Upper lobe of right lung (tissue), 1 donor: Measurements from ENCODE around the gene DEPDC7. TPM values are rescaled to one million over a fixed set of nuclear protein-coding genes. Genes with fewer than 3 reads are reported as not detected.

ENCODE experiments used
- ATAC-seq: fragments of 200-7000 bp; cut with Tn5 transposase; one replicate; pipeline ENCODE4 v1.9.1; 2020; ENCODE audit warnings: mild to moderate bottlenecking, moderate library complexity
- DNase-seq: peaks from one replicate; pipeline ENCODE4 v3.0.0-alpha.2; 2020
- H3K27ac ChIP-seq: fragments of 200-600 bp; one replicate; pipeline ENCODE4 v1.8.0; 2022
- H3K27me3 ChIP-seq: fragments of 200-600 bp; one replicate; pipeline ENCODE4 v1.8.0; 2022; ENCODE audit warnings: mild to moderate bottlenecking
- H3K36me3 ChIP-seq: fragments of 200-600 bp; one replicate; pipeline ENCODE4 v1.8.0; 2022
- H3K4me1 ChIP-seq: fragments of 200-600 bp; one replicate; pipeline ENCODE4 v1.8.0; 2022
- H3K4me3 ChIP-seq: fragments of 200-600 bp; one replicate; pipeline ENCODE4 v1.8.0; 2022; ENCODE audit warnings: mild to moderate bottlenecking
- H3K9me3 ChIP-seq: fragments of 200-600 bp; one replicate; pipeline ENCODE4 v1.8.0; 2022
- CTCF ChIP-seq: fragments of 200-600 bp; IDR thresholded peaks from one replicate; pipeline ENCODE4 v1.8.0; 2022; ENCODE audit warnings: antibody characterized with exemption
- intact Hi-C: fragments of 100-400 bp; cut with DNase I; formaldehyde crosslinking; loops from one replicate; pipeline ENCODE4 v1.11.0; 2022
- total RNA-seq: library from RNA; stranded (reverse); fragmentation: NEBNext Ultra II Directional; extraction: Animal tissue kit (Norgen Biotek cat#: 25700); gene quantifications from one replicate; pipeline ENCODE4 v1.2.1, GENCODE V29; 2021
- donor health status: DM: no; HTN: yes; CAD: no; lungs with severe emphysema.

DEPDC7 gene
- total RNA-seq, 1 donor from 2014 or later, result 0.81 TPM

- Histone ChIP-seq H3K4me1 (no peaks in the 10 kb centered on the region), H3K27ac (no peak overlapping the region), H3K36me3 (no peaks in the 10 kb centered on the region), H3K9me3 (no peaks in the 10 kb centered on the region), H3K27me3 (no peaks in the 10 kb centered on the region), H3K4me3 (no peak overlapping the region)
- ATAC-seq (no peak), DNase-seq (no peak)
- no peak for TF ChIP-seq CTCF
- intact Hi-C loops, result no loop called here
Measured at GRCh38 chr11:33035011-33035410, 19.3 kb downstream of the DEPDC7 start.

- peak within 1 kb of the TSS; percentile 78 for H3K4me3 ChIP-seq
- H3K27me3 ChIP-seq, result no peaks in the 10 kb centered on the region
- peak within 1 kb of the TSS; percentile 96 for H3K27ac ChIP-seq
- peak; percentile 90 for DNase-seq
- ATAC-seq, result peak; percentile 93
- peaks cover 11% of the 10 kb centered on the region for H3K4me1 ChIP-seq
- intact Hi-C loops, result no loop called here
- TF ChIP-seq CTCF, result no peak
- no peaks in the 10 kb centered on the region for H3K9me3 ChIP-seq
- peaks cover 3% of the 10 kb centered on the region for H3K36me3 ChIP-seq
Measured at GRCh38 chr11:33039274-33040032, 23.8 kb downstream of the DEPDC7 start, which contains the start of gene TCP11L1. TCP11L1 (plus strand) TSS chr11:33039572; CDS start chr11:33043774, 4,202 bp downstream.

GRCh38 chr11:33040033-33040861 is 24.6 kb downstream of the DEPDC7 start:
- H3K4me3 ChIP-seq, result peak overlapping the region; percentile 78
- H3K4me1 ChIP-seq, result peaks cover 11% of the 10 kb centered on the region
- DNase-seq, result no peak
- H3K27me3 ChIP-seq, result no peaks in the 10 kb centered on the region
- no peak for ATAC-seq
- H3K27ac ChIP-seq, result peak overlapping the region; percentile 96
- TF ChIP-seq CTCF, result no peak
- H3K9me3 ChIP-seq, result no peaks in the 10 kb centered on the region
- H3K36me3 ChIP-seq, result peaks cover 10% of the 10 kb centered on the region
- intact Hi-C loops, result no loop called here

GRCh38 chr11:33040862-33041453 is 25.3 kb downstream of the DEPDC7 start:
- intact Hi-C loops, result no loop called here
- Histone ChIP-seq H3K27me3 (no peaks in the 10 kb centered on the region), H3K4me3 (peak overlapping the region; percentile 78), H3K27ac (no peak overlapping the region), H3K9me3 (no peaks in the 10 kb centered on the region), H3K36me3 (peaks cover 10% of the 10 kb centered on the region), H3K4me1 (peaks cover 11% of the 10 kb centered on the region)
- ATAC-seq (no peak), DNase-seq (no peak)
- no peak for TF ChIP-seq CTCF

GRCh38 chr11:33043221-33043830 is 27.6 kb downstream of the DEPDC7 start:
- no peak for TF ChIP-seq CTCF
- H3K4me1 ChIP-seq, result peaks cover 11% of the 10 kb centered on the region
- H3K4me3 ChIP-seq, result no peak overlapping the region
- no peaks in the 10 kb centered on the region for H3K27me3 ChIP-seq
- intact Hi-C loops, result no loop called here
- ATAC-seq, result no peak
- no peak overlapping the region for H3K27ac ChIP-seq
- DNase-seq, result no peak
- H3K36me3 ChIP-seq, result peaks cover 10% of the 10 kb centered on the region
- H3K9me3 ChIP-seq, result no peaks in the 10 kb centered on the region
